GM10266 (cell line): ENCODE results near the gene BMPR1B.

ENCODE experiments used
- DNase-seq: peaks from one replicate; pipeline ENCODE4 v3.0.0; 2012; ENCODE audit errors: extremely low spot score
- TF ChIP-seq, protein P1 (sequence below): IDR thresholded peaks from 2 replicates; pipeline ENCODE4 v1.5.1; 2012; ENCODE audit warnings: mild to moderate bottlenecking, low read depth; ENCODE audit not compliant: control insufficient read depth, insufficient read depth; ENCODE audit errors: missing control alignments

Gene BMPR1B

DNA sequence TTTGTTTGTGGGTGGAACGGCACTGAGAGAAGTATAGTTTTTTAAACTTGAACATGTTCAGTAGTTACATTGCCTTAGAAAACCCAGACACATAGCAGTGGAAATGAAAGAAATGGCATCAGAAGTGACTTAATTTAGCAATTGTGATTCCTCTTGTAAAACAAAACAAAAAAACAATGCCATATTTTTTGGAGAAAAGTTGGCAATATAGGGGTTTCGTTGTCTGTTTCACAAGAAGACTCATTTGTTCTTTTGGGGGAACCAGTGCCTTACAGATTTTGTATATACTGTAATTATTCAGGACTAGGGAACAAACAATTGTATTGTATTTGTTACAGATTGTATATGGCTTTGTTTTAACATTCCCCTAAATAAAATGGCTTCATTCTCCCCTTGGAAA, 400.3 kb downstream of the BMPR1B start:
- no peak for DNase-seq
- TF ChIP-seq, protein P1, sequence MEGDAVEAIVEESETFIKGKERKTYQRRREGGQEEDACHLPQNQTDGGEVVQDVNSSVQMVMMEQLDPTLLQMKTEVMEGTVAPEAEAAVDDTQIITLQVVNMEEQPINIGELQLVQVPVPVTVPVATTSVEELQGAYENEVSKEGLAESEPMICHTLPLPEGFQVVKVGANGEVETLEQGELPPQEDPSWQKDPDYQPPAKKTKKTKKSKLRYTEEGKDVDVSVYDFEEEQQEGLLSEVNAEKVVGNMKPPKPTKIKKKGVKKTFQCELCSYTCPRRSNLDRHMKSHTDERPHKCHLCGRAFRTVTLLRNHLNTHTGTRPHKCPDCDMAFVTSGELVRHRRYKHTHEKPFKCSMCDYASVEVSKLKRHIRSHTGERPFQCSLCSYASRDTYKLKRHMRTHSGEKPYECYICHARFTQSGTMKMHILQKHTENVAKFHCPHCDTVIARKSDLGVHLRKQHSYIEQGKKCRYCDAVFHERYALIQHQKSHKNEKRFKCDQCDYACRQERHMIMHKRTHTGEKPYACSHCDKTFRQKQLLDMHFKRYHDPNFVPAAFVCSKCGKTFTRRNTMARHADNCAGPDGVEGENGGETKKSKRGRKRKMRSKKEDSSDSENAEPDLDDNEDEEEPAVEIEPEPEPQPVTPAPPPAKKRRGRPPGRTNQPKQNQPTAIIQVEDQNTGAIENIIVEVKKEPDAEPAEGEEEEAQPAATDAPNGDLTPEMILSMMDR = no peak

DNA sequence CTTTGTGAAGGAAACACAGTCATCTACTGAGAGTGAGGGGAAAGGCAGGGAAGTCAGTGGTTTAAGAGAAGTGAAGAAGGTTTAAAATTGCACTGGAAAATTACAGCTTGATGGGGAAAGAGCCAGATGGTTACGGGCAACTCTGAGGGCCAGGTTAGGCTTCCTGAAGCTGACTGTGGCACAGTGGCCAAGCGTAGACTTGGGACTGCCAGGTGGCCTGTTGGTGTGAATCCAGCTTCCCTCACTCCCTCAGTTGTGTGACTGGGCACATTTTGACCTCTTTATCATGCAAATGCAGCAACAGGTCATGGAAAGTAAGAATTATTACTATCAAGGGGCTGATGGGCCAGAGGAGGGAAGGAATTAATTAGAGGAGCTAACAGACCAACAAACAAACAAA, 400.9 kb downstream of the BMPR1B start:
- TF ChIP-seq, protein P1 = no peak

DNA sequence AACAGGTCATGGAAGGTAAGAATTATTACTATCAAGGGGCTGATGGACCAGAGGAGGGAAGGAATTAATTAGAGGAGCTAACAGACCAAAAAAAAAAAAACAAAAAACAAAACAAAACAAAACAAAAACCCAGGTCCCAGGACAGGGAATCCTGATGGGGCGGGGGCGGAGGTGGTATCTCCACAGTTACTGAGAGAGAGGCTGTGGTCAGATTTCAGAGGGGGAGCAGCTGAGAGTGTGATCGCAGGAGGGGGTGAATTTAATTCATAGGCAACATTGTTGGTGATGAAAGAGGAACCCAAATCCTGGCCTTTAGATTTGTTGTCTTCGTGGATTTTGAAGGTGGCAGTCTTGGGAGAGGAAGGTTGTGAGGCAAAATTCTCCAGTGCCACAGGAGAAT, 401.6 kb downstream of the BMPR1B start:
- TF ChIP-seq, protein P1 = no peak
- no peak for DNase-seq

More for the DNA sequence above, 400.9 kb downstream of the BMPR1B start:
- no peak for DNase-seq

DNA sequence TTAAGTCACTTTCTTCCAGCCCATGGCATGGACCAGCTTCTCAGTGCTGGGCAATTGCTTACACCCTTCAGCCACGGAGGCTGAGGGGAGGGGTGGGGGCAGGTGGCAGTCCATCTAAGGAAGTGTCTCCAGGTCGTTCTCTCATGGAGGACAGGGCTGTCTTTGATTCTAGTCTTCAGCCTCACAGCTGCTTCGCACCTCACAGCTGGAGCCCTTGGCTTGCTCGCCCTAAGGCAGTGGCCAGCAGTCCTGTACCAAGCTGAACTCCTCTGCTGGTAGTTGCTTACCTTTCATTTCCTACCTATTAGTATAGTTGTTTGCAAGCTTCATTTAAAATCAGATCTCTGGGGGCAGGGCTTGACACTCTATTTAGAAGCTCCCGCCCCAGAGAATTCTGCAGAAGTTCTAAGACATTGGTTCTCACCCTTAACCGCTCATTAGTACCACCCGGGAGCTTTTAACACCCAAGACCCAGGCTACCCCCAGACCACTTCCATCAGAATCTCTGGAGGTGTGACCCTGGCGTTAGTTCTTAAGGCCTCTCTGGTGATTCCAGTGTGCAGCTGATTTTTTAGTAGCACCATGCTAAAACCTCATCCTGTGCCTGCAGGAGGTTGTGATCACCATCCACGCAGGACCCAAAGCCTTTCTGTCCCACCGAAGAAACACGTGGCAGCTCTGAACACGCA, 404.2 kb downstream of the BMPR1B start:
- TF ChIP-seq, protein P1 = no peak
- DNase-seq = no peak

DNA sequence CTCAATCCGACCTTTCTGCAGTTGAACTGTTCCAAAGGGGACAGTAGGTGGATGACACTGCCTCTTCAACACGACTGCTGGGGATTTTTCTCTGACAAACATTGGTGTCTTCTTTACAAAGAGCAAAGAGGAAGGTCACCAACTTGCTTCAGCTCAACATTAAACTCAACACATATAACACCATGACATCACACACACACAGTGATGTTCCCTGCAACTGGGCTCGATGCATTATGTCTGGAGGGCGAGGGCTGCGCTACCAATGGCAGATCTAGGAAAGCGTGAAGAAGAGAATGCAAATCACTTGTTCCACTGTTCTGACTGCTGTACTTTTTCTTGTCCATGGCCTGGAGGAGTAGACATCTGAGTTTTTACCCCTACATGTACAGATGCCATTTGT, 405.1 kb downstream of the BMPR1B start:
- no peak for DNase-seq
- TF ChIP-seq, protein P1 = no peak

DNA sequence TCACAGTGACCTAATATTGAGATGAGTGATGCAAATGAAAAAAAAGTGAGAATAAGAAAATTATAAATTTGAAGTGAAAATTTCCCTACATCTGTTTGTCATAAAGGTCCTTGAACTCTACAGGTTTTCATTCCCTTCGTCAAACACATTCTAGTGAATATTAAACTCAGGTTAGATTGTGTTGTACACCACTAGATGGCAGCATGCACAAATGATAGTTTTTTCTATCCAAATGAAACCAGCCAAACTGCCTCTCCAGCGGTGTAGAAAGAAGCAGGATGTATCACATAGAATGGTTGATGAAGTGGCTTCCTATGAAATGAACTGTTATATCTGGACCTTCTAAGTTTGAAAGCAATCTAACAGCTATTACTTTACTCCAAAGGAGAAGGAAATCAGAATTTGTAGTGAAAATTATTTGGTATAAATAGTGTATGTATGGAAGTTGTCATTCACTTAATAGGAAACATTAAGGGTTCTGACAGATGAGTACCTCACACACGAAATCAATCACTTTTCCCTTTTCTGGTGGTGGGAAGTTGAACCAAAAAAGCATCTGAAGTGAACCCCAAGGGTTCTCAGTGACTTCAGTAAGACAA, 408.3 kb downstream of the BMPR1B start:
- peak; percentile 41 for DNase-seq
- TF ChIP-seq, protein P1 = peak; percentile 69

DNA sequence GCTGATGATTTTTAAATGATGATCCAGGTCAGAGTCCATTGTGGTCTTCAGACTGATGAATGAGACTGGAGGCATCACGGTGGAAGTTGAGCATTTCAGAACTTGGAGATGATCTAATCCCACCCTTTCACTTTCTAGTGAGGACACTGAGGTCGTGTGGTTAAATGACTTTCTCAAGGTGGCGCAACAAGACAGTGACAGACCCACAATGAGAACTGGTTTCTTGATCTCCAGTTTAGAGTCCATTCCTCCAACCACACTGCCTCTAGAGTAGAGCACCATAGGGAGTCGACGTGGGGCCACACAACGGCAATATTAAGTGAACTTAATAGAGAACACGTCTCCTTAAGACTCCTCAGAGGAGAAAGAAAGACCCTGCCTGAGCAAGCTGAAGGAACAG, 410.1 kb downstream of the BMPR1B start:
- TF ChIP-seq, protein P1 = no peak
- DNase-seq = no peak
